ENCODE data around the gene MED6. TPM values are rescaled to one million over a fixed set of nuclear protein-coding genes. Genes with fewer than 3 reads are reported as not detected.

Gene MED6
- total RNA-seq, 2 experiments from 2014 or later = 48.5 to 48.9 TPM

- peaks cover 17% of the 10 kb centered on the region for H3K36me3 Mint-ChIP-seq (ENCODE audit: low read depth)
- peaks cover 7% of the 10 kb centered on the region for H3K9me3 Mint-ChIP-seq
- H3K4me3 Mint-ChIP-seq = no peak within 1 kb of the TSS
- H3K4me1 Mint-ChIP-seq (ENCODE audit: low read depth) = peaks cover 3% of the 10 kb centered on the region
- H3K27ac Mint-ChIP-seq = no peak within 1 kb of the TSS
- CTCF ChIA-PET = no interaction called here
- no peak for DNase-seq
- no peaks in the 10 kb centered on the region for H3K27me3 Mint-ChIP-seq (ENCODE audit: low read depth)
- intact Hi-C loops (cut with micrococcal nuclease) = no loop called here
Observed at GRCh38 chr14:70534904-70535303, 65.6 kb downstream of the MED6 start, which contains the start of gene ADAM20. TSS of gene ADAM20 (minus strand) at chr14:70535004. CDS start at chr14:70524757, 10,247 bp downstream.

Other genes starting within 250 kb of the MED6 start
- gene COX16, start 241.0 kb downstream of the MED6 start, total RNA-seq = 10 to 100 TPM; 48.4 to 54.8 TPM
- 1 to 10 TPM; 7.3 to 8.0 TPM for gene SYNJ2BP, start 183.6 kb downstream of the MED6 start, total RNA-seq
- under 1 TPM; 0.21 to 0.32 TPM for gene ADAM21, start 148.5 kb downstream of the MED6 start, total RNA-seq
- gene ADAM20, start 65.7 kb downstream of the MED6 start, total RNA-seq = under 1 TPM; 0.43 to 0.47 TPM
- gene TTC9, start 41.3 kb upstream of the MED6 start, total RNA-seq = 1 to 10 TPM; 7.5 to 7.6 TPM
- gene MAP3K9, start 208.9 kb upstream of the MED6 start, total RNA-seq = 1 to 10 TPM; 5.6 to 6.9 TPM